ENCODE results near the gene SPNS1.

DNA sequence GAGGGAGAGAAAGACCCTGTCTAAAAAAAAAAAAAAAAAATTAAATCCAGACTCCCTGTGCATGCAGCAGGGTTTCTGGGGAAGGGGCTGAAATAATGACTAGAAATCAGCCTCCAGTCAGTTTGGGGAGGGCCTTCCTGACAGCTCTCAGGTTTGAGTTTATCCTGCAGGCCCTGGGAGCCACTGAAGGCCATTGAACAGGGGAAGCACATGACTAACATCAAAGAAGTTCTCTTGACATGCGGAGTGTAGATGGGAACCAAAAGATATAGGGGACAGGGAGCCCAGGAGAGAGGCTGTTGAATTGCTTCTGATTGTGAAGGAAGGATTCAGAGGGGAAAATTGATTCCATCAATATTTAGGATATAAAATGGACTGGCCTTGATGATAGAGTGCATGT is 46.8 kb upstream of the SPNS1 start:
- TF ChIP-seq EZH2 (IDR thresholded peaks at IDR 0.05) (no peak), EZH2phosphoT487 (IDR thresholded peaks at IDR 0.05) (no peak)
- TF ChIP-seq, protein P1, sequence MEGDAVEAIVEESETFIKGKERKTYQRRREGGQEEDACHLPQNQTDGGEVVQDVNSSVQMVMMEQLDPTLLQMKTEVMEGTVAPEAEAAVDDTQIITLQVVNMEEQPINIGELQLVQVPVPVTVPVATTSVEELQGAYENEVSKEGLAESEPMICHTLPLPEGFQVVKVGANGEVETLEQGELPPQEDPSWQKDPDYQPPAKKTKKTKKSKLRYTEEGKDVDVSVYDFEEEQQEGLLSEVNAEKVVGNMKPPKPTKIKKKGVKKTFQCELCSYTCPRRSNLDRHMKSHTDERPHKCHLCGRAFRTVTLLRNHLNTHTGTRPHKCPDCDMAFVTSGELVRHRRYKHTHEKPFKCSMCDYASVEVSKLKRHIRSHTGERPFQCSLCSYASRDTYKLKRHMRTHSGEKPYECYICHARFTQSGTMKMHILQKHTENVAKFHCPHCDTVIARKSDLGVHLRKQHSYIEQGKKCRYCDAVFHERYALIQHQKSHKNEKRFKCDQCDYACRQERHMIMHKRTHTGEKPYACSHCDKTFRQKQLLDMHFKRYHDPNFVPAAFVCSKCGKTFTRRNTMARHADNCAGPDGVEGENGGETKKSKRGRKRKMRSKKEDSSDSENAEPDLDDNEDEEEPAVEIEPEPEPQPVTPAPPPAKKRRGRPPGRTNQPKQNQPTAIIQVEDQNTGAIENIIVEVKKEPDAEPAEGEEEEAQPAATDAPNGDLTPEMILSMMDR (IDR thresholded peaks at IDR 0.05) = no peak
